Activated naive CD4-positive, alpha-beta T cell treated with anti-CD3 and anti-CD28 coated beads for 36 hours (primary cell): ENCODE data around the gene BRICD5. TPM values are rescaled to one million over a fixed set of nuclear protein-coding genes. Genes with fewer than 3 reads are reported as not detected.
A peak's percentile ranks its signal among the peaks of the same experiment; 100 is the strongest.

ENCODE experiments used
- CTCF ChIA-PET: fragments of 350-600 bp; sonication (Branson Sonifier 250); formaldehyde crosslinking; loops from one replicate; lab custom pipeline; 2021; ENCODE audit warnings: antibody characterized with exemption; lab: Charles Lee
- DNase-seq: peaks from one replicate; pipeline ENCODE4 v3.0.0-alpha.2; 2020
- H3K27ac Mint-ChIP-seq: one replicate; pipeline ENCODE4 v1.8.0; 2021; ENCODE audit warnings: mild to moderate bottlenecking, mixed read lengths
- H3K27me3 Mint-ChIP-seq: one replicate; pipeline ENCODE4 v1.8.0; 2021; ENCODE audit warnings: low read depth, mixed read lengths
- H3K36me3 Mint-ChIP-seq: one replicate; pipeline ENCODE4 v1.8.0; 2021; ENCODE audit warnings: low read depth, mixed read lengths
- H3K4me1 Mint-ChIP-seq: one replicate; pipeline ENCODE4 v1.8.0; 2021; ENCODE audit warnings: low read depth, mixed read lengths
- H3K4me3 Mint-ChIP-seq: one replicate; pipeline ENCODE4 v1.8.0; 2021; ENCODE audit warnings: mild to moderate bottlenecking, moderate library complexity, mixed read lengths
- H3K9me3 Mint-ChIP-seq: one replicate; pipeline ENCODE4 v1.8.0; 2021; ENCODE audit warnings: mixed read lengths
- intact Hi-C: fragments of 100-400 bp; cut with micrococcal nuclease; formaldehyde crosslinking; loops from one replicate; pipeline ENCODE4 v1.15.1; 2023
- total RNA-seq, 2 experiments: library from RNA; stranded (reverse); gene quantifications; one replicate each; pipeline ENCODE4 v1.2.3, GENCODE V29; 2021

Gene BRICD5
- total RNA-seq, 2 experiments from 2014 or later: 2.6 to 3.1 TPM

DNA sequence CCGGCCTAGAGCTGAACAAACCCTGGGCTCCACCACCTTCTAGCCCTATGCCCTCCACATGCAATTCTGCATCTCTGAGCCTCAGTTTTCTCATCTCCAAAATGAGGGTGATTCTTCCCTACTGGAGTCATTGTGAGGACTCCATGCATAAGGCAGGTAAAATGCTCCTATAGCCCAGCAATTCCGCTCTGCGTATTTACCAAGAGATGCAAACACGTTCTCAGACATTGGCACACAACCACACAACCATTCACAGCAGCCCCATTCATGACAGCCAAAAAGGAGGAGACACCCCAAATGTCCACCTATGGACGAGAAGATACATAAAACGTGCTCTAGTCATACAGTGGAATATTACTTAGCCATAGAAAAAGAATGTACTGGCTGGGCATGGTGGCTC, 10.3 kb downstream of the BRICD5 start:
- H3K27me3 Mint-ChIP-seq: peaks cover 19% of the 10 kb centered on the region
- CTCF ChIA-PET: no interaction called here
- no peaks in the 10 kb centered on the region for H3K36me3 Mint-ChIP-seq
- H3K27ac Mint-ChIP-seq: no peak overlapping the region
- intact Hi-C loops: no loop called here
- DNase-seq: no peak
- H3K4me1 Mint-ChIP-seq: peaks cover 8% of the 10 kb centered on the region
- H3K4me3 Mint-ChIP-seq: no peak overlapping the region
- no peaks in the 10 kb centered on the region for H3K9me3 Mint-ChIP-seq

DNA sequence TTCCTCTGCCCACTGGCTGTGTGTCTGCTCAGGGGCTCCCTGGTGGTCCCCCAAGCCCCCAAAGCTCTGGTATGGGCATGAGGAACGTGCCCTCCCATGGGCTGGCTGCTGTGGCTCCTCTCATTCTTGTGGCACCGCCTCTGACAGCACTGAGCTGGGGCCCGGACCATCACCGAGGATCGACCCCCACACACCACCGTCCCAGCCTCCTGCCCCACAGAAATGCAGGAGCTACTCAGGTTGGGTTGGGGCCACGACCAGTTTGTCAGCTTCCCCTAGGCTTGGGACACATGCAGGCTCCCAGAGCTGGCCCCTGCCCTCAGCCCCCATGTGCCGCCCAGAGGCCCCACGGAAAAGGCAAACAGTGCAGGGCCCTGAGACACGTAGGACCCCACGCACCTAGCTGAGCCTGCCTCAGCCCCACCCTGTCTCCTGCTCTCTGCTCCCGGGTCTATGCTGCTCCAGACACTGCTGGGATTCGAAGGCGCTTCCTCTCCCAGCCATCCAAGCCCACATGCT, 11.0 kb downstream of the BRICD5 start:
- Mint-ChIP-seq H3K4me1 (peaks cover 9% of the 10 kb centered on the region), H3K27me3 (peaks cover 23% of the 10 kb centered on the region), H3K9me3 (no peaks in the 10 kb centered on the region), H3K27ac (no peak overlapping the region), H3K36me3 (no peaks in the 10 kb centered on the region), H3K4me3 (no peak overlapping the region)
- no peak for DNase-seq
- CTCF ChIA-PET: no interaction called here
- intact Hi-C loops: no loop called here

DNA sequence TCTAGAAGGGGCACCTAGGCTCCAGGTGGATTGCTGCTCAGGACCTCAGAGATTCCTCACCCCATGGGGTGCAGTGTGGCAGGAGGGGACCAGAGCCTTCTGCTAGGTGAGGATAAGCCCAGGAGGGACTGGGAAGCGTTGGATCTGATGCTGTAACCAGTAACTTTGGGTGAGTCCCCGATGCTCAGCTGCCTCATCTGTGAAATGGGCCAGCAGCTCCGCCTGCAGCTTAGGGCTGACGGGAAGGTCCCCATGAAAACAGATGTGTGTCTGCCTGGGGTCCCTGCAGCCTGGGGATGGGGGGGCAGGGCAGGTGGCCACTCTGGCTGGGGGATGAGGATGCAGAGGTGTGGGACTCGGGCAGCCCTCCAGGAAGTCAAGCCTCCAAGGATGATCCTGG, 11.6 kb downstream of the BRICD5 start:
- CTCF ChIA-PET: no interaction called here
- H3K4me1 Mint-ChIP-seq: peaks cover 4% of the 10 kb centered on the region
- intact Hi-C loops: no loop called here
- no peaks in the 10 kb centered on the region for H3K36me3 Mint-ChIP-seq
- DNase-seq: no peak
- H3K9me3 Mint-ChIP-seq: no peaks in the 10 kb centered on the region
- no peak overlapping the region for H3K27ac Mint-ChIP-seq
- H3K4me3 Mint-ChIP-seq: no peak overlapping the region
- peaks cover 26% of the 10 kb centered on the region for H3K27me3 Mint-ChIP-seq

DNA sequence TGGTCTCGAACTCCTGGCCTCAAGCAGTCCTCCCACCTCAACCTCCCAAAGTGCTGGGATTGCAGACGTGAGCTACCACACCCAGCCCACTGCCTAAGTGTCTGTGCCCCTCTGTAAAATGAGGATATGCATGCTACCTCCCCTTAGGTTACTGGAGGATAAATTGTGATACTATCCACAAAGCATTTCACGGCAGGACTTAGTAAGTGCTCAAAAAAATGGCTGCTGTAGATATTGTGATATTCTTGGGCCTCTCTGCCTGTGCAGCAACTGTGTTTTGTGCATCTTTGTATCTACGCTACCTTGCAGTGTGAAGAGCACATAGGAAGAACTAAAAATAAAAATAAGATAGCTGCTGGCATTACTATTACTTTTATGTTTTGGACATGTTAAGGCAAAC, 12.4 kb downstream of the BRICD5 start:
- Mint-ChIP-seq H3K4me1 (peaks cover 4% of the 10 kb centered on the region), H3K4me3 (peak overlapping the region; percentile 27), H3K36me3 (no peaks in the 10 kb centered on the region), H3K27me3 (peaks cover 26% of the 10 kb centered on the region), H3K27ac (no peak overlapping the region), H3K9me3 (no peaks in the 10 kb centered on the region)
- no peak for DNase-seq
- CTCF ChIA-PET: no interaction called here
- intact Hi-C loops: no loop called here

DNA sequence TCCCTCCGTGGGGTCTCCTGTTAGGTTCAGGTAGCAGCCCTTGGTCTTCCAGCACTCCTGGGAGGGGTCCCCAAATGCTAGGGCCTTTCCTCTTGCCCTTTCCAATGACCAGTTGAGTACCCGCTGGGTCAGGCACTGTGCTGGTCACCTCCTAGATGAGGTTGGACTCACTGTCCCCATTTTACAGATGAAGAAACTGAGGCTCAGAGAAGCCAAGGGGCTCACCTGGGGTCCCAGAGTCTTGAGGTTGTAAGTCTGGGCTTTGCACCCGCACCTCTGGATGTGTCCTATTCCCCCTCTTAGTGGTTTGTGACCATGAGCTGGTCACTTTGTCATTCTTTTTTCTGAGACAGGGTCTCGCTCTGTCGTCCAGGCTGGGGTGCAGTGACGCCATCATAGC, 12.9 kb downstream of the BRICD5 start:
- H3K27ac Mint-ChIP-seq: no peak overlapping the region
- intact Hi-C loops: no loop called here
- CTCF ChIA-PET: no interaction called here
- H3K4me1 Mint-ChIP-seq: peaks cover 4% of the 10 kb centered on the region
- H3K27me3 Mint-ChIP-seq: peaks cover 26% of the 10 kb centered on the region
- peak overlapping the region; percentile 27 for H3K4me3 Mint-ChIP-seq
- DNase-seq: no peak
- H3K9me3 Mint-ChIP-seq: no peaks in the 10 kb centered on the region
- H3K36me3 Mint-ChIP-seq: no peaks in the 10 kb centered on the region

DNA sequence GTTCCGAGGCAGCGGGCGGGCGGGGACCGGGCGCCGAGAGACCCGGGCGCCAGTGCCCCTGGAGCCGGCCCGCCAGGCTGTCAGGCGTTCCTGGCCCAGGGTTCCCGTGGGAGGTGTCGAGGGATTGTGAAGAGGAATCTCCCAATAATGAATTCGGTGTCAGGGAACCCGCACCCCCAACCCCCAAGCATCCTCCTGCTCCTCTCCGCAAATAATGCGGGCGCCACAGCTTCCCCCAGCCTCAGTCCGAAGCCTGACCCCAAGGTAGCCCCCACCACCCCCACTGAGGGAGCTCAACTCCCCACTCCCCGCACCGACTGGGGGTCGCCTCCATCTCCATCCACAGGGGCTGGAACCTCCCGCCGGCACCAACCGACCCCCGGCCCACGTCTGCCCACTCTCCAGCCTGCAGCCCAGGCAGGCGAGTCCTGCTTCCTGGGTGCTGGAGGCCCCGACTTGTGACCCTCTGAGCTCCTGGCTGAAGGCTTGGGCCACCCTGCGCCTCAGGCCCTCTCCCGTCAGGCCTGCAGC, 13.6 kb downstream of the BRICD5 start:
- DNase-seq: no peak
- Mint-ChIP-seq H3K27me3 (peaks cover 26% of the 10 kb centered on the region), H3K9me3 (no peaks in the 10 kb centered on the region), H3K27ac (no peak overlapping the region), H3K4me1 (peaks cover 4% of the 10 kb centered on the region), H3K36me3 (no peaks in the 10 kb centered on the region), H3K4me3 (peak overlapping the region; percentile 50)
- intact Hi-C loops: no loop called here
- CTCF ChIA-PET: no interaction called here

DNA sequence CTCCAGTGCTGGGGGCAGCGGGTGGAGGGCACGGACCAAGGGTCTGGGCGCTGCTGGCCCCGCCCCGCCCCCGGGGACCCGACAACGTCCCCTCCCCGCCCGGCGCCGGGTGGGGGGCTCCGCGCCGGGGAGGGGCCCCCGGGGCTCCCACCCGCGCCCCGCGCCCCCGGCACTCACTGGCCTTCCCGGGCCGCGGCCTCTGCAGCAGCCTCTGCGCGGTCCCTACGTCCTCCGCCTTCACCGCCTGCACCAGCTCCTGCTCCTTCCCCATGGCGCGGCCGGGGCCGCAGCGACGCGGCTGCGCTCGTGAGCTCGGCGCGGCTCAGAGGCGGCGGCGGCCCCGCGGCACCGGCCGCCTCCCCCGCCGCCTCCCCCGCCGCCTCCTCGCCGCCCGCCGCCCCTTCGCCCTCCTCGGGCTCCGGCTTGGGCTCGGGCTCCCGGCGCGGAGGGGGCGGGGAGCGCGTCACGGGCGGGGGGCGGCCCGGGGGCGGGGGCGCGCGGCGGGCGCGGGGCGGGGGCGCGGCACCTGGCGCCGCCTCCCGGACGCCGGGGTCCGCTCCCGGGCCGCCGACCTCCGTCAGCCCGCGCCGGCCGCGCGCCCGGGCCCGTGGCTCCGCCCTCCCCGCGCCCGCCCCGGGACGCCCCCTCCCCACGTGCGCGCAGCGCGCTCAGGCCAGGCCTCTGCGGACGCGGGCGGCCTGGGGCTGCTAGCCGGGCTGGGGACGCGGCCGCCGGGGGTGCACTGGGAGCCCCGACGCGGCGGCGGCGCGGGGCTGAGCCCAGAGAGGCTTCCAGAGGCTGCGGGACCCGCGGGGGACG, 14.3 kb downstream of the BRICD5 start, which contains the start of gene CASKIN1:
TSS of gene CASKIN1 (minus strand) at position 444 of the 819 bp plus-strand sequence. CDS start at position 271, 173 bp downstream.
- H3K27ac Mint-ChIP-seq: no peak within 1 kb of the TSS
- H3K27me3 Mint-ChIP-seq: peaks cover 26% of the 10 kb centered on the region
- H3K9me3 Mint-ChIP-seq: no peaks in the 10 kb centered on the region
- intact Hi-C loops: no loop called here
- peak within 1 kb of the TSS; percentile 50 for H3K4me3 Mint-ChIP-seq
- DNase-seq: no peak
- peaks cover 4% of the 10 kb centered on the region for H3K4me1 Mint-ChIP-seq
- H3K36me3 Mint-ChIP-seq: no peaks in the 10 kb centered on the region
- CTCF ChIA-PET: no interaction called here

DNA sequence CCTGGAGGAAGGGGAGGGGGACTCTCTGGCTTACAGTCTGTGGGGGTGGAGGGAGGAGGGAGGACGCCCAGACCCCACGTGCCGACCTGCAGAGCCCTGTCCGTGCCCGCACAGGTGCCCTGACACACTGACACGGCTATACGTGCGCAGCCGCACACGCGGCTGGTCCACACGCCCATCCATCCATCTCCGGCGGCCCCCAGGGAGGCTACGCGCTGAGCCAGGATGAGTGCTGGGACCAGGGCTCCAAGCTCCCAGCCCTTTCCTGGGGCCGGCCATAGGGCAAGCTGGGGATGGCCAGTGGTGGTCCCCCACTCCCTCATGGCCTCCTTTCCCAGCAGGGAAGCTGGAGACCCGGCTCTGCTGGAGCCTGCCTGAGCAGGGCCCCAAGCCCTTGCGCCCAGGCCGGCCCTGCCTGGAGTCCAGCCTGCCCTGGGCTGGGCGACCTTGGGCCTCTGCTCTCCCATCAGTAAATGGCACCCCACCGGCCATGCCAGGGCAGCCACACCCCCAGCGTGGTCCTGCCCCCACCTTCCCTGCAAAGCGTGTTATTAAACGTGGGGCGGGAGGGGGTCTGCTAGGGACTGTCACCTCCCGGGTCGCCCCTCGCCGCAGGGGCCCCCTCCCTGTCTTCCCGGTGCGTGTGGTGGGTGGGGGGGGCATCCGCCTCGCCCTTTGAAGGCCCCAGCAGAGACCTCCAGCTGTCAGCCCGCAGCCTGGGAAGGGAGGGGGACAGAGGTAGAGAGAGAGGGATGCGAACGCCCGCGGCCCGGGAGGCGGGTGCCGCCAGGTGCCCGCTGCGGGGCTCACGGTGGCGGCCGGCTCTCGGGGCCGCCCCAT, 15.1 kb downstream of the BRICD5 start:
- no peaks in the 10 kb centered on the region for H3K9me3 Mint-ChIP-seq
- CTCF ChIA-PET: interaction anchor here (0.6 to 2.0 kb wide), 11 partner anchors 8 to 581 kb away, joined by 3 to 10 read pairs (median 4); partner anchors contain the start of genes ECI1, MLST8 and PGP
- intact Hi-C loops: loop anchor here (1.0 to 2.0 kb wide), 3 partner anchors 56 to 306 kb away; partner anchors contain the start of gene ECI1

DNA sequence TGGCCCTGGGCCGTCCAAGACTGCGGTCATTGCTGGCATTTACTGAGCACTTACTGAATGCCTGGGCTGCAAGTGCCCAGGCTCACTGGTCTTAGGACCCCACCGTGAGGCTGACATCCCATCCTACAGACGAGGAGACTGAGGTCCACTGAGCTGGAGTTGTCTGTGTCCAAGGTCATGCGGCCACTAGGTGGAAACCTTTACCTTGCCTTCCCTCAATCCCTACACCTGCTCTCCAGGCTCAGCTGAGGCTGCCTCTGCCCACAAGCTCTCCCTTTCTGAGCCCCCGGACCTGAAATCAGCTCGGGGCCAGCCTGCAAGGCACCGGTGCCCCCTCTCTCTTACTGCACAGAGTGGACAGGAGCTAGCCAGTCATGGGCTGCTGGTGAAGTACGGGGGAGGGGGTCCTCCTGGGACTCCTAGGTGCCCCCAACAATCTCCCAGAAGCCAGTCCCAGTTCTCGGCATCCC, 15.8 kb downstream of the BRICD5 start:
- Mint-ChIP-seq H3K36me3 (no peaks in the 10 kb centered on the region), H3K9me3 (no peaks in the 10 kb centered on the region), H3K4me1 (peaks cover 4% of the 10 kb centered on the region), H3K4me3 (no peak overlapping the region), H3K27me3 (peaks cover 26% of the 10 kb centered on the region), H3K27ac (no peak overlapping the region)
- CTCF ChIA-PET: interaction anchor here (0.6 to 2.0 kb wide), 15 partner anchors 9 to 581 kb away, joined by 3 to 10 read pairs (median 4); partner anchors contain the start of genes ECI1, MLST8 and PGP
- peak; percentile 71 for DNase-seq
- intact Hi-C loops: loop anchor here (1.0 to 2.0 kb wide), 3 partner anchors 56 to 306 kb away; partner anchors contain the start of gene ECI1

More for the DNA sequence above, 15.1 kb downstream of the BRICD5 start:
- no peak for DNase-seq
- Mint-ChIP-seq H3K27me3 (peaks cover 26% of the 10 kb centered on the region), H3K36me3 (no peaks in the 10 kb centered on the region), H3K4me1 (peaks cover 4% of the 10 kb centered on the region), H3K4me3 (peak overlapping the region; percentile 21), H3K27ac (no peak overlapping the region)

DNA sequence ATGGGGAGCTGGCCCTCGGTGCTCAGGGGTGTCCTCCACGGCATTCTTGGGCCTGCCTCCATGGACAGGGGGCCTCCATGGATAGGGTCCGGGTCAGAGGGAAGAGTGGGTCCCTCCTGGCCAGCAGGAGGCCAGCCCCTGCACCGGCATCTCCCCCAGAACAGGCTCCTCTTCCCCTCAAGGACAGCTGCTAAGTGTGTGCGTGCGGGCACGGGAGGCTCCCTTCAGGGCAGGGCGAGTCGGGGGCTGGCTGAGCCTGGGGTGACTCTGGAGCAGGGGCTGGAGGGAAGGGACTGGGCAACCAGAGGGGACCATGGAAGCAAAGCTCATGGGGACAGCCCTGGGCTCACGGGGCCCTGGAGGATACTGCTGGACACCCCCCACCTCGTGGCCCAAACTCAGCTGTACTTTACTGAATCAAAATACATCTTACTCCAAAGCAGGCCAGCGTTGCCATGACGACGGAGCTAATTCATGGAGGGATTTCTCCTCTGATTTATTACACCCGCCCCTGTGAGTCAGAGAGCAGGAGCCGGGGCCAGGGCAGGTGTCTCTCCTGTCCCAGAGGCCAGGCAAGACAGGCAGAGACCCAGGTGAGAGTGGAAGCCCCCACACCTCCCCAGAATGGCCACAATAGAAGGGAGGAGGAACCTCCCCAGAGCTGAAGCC, 16.4 kb downstream of the BRICD5 start:
- Mint-ChIP-seq H3K9me3 (no peaks in the 10 kb centered on the region), H3K27me3 (peaks cover 26% of the 10 kb centered on the region), H3K27ac (no peak overlapping the region), H3K4me1 (peaks cover 4% of the 10 kb centered on the region), H3K4me3 (no peak overlapping the region), H3K36me3 (no peaks in the 10 kb centered on the region)
- intact Hi-C loops: loop anchor here (2.0 kb wide), 1 partner anchor 293 kb away; no protein-coding TSS in a partner anchor
- CTCF ChIA-PET: interaction anchor here (0.6 to 2.0 kb wide), 13 partner anchors 9 to 536 kb away, joined by 3 to 10 read pairs (median 5); partner anchors contain the start of genes ECI1, MLST8 and PGP
- no peak for DNase-seq

DNA sequence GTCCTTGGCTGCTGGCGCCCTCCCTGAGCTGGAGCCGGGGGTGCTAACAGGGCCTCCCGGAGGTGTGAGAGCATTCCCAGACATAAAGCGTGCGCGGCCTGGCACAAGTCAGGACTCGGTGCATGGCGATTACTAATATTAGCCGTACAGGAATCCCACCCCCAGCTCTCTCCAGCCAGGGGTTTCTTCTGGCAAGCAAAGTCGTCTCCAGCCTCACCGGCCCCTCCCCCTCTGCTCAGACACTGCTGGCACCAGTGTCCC, 19.3 kb downstream of the BRICD5 start:
- CTCF ChIA-PET: no interaction called here
- intact Hi-C loops: no loop called here

More for the DNA sequence above, 19.3 kb downstream of the BRICD5 start:
- H3K36me3 Mint-ChIP-seq: no peaks in the 10 kb centered on the region
- no peaks in the 10 kb centered on the region for H3K9me3 Mint-ChIP-seq
- peaks cover 4% of the 10 kb centered on the region for H3K4me1 Mint-ChIP-seq
- no peak overlapping the region for H3K4me3 Mint-ChIP-seq
- no peak overlapping the region for H3K27ac Mint-ChIP-seq
- peaks cover 8% of the 10 kb centered on the region for H3K27me3 Mint-ChIP-seq
- no peak for DNase-seq
